Kidney (tissue), 14 donors: Measurements from ENCODE around the gene MTERF4. TPM values are rescaled to one million over a fixed set of nuclear protein-coding genes. Genes with fewer than 3 reads are reported as not detected.

Experiments
- DNase-seq, 5 donors: peaks; one replicate each; pipeline ENCODE4 v3.0.0-alpha.2; 2013 to 2020
- FAIRE-seq: peaks from 2 replicates; lab custom pipeline; 2012; peaks lifted over from hg19 to GRCh38; lab: Jason Lieb, UNC
- H3K27ac ChIP-seq, 2 donors: one replicate each; pipeline ENCODE4 v1.7.0; 2013; ENCODE audit warnings: low read depth in 2 of 2, low read length in 2 of 2, inconsistent platforms in 1 of 2
- H3K27me3 ChIP-seq: one replicate; pipeline ENCODE4 v1.7.1; 2013; ENCODE audit warnings: low read length, inconsistent platforms; ENCODE audit not compliant: control insufficient read depth, insufficient read depth
- H3K36me3 ChIP-seq, 3 donors: one replicate each; pipeline versions ENCODE4 v1.7.0 to v1.7.1; 2013; ENCODE audit warnings: low read length in 3 of 3, control low read depth in 1 of 3, inconsistent platforms in 1 of 3; ENCODE audit not compliant: insufficient read depth in 3 of 3, control insufficient read depth in 2 of 3
- H3K4me1 ChIP-seq, 3 donors: one replicate each; pipeline versions ENCODE4 v1.7.0 to v1.7.1; 2013; ENCODE audit warnings: low read length in 3 of 3, inconsistent platforms in 1 of 3, low read depth in 1 of 3; ENCODE audit not compliant: control insufficient read depth in 2 of 3, insufficient read depth in 2 of 3
- H3K4me3 ChIP-seq, 3 donors: one replicate each; pipeline versions ENCODE4 v1.7.0 to v1.8.1; 2013; ENCODE audit warnings: low read length in 3 of 3, control low read depth in 1 of 3, inconsistent platforms in 1 of 3
- H3K9ac ChIP-seq, 3 donors: one replicate each; pipeline versions ENCODE4 v1.7.0 to v1.7.1; 2013; ENCODE audit warnings: low read length in 3 of 3, control low read depth in 1 of 3, inconsistent platforms in 1 of 3
- H3K9me3 ChIP-seq, 3 donors: one replicate each; pipeline versions ENCODE4 v1.7.0 to v1.7.1; 2013; ENCODE audit warnings: low read length in 3 of 3, control low read depth in 1 of 3, inconsistent platforms in 1 of 3; ENCODE audit not compliant: control insufficient read depth in 2 of 3, insufficient read depth in 1 of 3
- intact Hi-C: fragments of 100-400 bp; cut with DNase I; formaldehyde crosslinking; loops from one replicate; pipeline ENCODE4 v1.11.1; 2022
- polyA plus RNA-seq: library from polyadenylated mRNA; stranded (reverse); fragments of 350-450 nt; fragmentation: Illumina TruSeq; extraction: RNeasy Lipid Tissue Mini Kit (QIAGEN cat#74804); gene quantifications from one replicate; pipeline ENCODE4 v1.2.3, GENCODE V29; 2014; ENCODE audit warnings: low read depth, low replicate concordance; ENCODE audit not compliant: insufficient read depth
- total RNA-seq: library from RNA; stranded (reverse); fragmentation: NEBNext Ultra II Directional; extraction: Animal tissue kit (Norgen Biotek cat#: 25700); gene quantifications from one replicate; pipeline ENCODE4 v1.2.1, GENCODE V29; 2021
- TF ChIP-seq, protein P1 (sequence below): IDR thresholded peaks from 3 replicates; pipeline ENCODE4 v1.5.1; 2012; ENCODE audit warnings: mild to moderate bottlenecking, moderate library complexity, borderline replicate concordance; ENCODE audit not compliant: insufficient read depth; ENCODE audit errors: extremely low read depth
- donor health status: control.
- donor health status: control.
- donor health status: control.
- donor health status: control.
- donor health status: control.
- donor health status: DM: yes; HTN: yes; CAD: no.
- donor health status: Normal renal cell carcinoma (clear cell type).

Gene MTERF4
- total and polyA plus RNA-seq, 2 donors from 2014 or later = 24.3 to 41.5 TPM

DNA sequence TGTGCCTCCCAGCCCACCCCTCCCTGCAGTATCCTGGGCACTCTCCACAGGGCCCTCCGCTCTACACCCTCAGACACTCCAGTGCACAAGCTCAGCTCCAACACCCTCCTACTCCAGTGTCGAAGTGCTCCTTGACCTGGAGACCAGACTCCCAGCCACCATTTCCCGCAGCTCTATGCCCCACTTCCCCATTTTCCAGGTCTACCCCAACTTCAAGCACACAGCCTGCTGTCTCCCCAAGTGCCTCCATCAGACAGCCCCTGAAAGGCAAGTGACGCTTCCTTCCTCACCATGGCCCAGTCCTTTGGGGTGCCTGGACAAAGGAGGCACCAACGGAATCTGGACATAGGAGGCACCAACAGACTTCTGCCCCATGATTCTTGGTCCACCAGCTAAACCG is 40.0 kb upstream of the MTERF4 start:
- TF ChIP-seq, protein P1, sequence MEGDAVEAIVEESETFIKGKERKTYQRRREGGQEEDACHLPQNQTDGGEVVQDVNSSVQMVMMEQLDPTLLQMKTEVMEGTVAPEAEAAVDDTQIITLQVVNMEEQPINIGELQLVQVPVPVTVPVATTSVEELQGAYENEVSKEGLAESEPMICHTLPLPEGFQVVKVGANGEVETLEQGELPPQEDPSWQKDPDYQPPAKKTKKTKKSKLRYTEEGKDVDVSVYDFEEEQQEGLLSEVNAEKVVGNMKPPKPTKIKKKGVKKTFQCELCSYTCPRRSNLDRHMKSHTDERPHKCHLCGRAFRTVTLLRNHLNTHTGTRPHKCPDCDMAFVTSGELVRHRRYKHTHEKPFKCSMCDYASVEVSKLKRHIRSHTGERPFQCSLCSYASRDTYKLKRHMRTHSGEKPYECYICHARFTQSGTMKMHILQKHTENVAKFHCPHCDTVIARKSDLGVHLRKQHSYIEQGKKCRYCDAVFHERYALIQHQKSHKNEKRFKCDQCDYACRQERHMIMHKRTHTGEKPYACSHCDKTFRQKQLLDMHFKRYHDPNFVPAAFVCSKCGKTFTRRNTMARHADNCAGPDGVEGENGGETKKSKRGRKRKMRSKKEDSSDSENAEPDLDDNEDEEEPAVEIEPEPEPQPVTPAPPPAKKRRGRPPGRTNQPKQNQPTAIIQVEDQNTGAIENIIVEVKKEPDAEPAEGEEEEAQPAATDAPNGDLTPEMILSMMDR = no peak
- Histone ChIP-seq H3K4me1 (no peaks in the 10 kb centered on the region), H3K27ac (no peak overlapping the region), H3K36me3 (no peaks in the 10 kb centered on the region), H3K4me3 (no peak overlapping the region), H3K9me3 (no peaks in the 10 kb centered on the region), H3K27me3 (no peaks in the 10 kb centered on the region), H3K9ac (no peak overlapping the region)
- intact Hi-C loops = no loop called here
- FAIRE-seq (no peak), DNase-seq (peak in 1 of 5 donors; percentile 9)

DNA sequence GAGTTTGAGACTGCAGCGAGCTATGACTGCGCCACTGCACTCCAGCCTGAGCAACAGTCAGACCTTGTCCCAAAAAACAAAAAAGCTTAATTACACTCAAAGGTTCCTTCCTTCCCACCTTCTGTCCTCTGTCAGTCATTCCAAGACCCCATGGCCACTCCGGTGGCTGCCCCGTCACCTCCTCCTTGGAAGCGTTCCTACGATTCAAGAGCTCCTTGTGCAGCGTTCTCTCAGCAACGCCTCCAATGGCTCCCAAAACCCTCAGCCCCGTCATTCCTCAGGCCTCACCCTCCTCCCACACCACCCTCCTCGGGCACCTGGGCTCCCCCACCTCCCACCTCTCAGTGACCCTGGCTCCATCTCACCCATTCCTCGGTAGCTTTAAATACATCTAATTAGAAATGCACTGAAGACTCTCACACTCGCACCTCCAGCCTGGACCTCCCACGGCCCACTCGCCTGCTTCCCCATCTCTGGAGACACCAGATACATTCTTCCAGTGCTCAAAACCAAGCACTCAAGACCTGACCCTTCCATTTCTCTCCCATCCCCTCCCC is 39.2 kb upstream of the MTERF4 start:
- Histone ChIP-seq H3K9ac (no peak overlapping the region), H3K27me3 (no peaks in the 10 kb centered on the region), H3K36me3 (no peaks in the 10 kb centered on the region), H3K9me3 (no peaks in the 10 kb centered on the region), H3K27ac (no peak overlapping the region), H3K4me3 (no peak overlapping the region), H3K4me1 (no peaks in the 10 kb centered on the region)
- DNase-seq (peak in 1 of 5 donors; percentile 26), FAIRE-seq (no peak)
- TF ChIP-seq, protein P1 = no peak
- intact Hi-C loops = no loop called here

DNA sequence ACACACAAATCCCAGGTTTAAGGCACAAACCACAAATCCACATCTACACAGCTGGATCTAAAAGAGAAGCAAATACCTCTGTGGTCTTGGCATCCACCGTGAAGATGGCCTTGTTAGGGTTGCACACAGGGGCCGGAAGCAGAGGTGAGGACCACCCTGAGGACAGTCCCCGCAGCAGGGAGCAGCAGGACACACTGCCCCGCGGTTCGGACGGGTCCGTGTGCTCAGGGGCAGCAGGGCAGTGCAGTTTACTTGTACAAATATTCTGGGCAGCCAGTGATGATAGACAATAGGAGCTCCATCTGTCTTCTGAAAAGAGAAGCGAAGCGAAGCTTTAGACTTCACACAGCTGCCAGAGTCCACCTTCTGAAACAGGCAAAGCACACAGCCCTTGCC is 38.4 kb upstream of the MTERF4 start:
- H3K4me3 ChIP-seq = no peak overlapping the region
- no peak overlapping the region for H3K9ac ChIP-seq
- intact Hi-C loops = no loop called here
- H3K27me3 ChIP-seq = no peaks in the 10 kb centered on the region
- FAIRE-seq (no peak), DNase-seq (peak in 1 of 5 donors; percentile 40)
- TF ChIP-seq, protein P1 = no peak
- no peaks in the 10 kb centered on the region for H3K36me3 ChIP-seq
- H3K4me1 ChIP-seq = peaks cover 0 to under 1% (median 0%) of the 10 kb centered on the region in 3 donors
- H3K9me3 ChIP-seq = no peaks in the 10 kb centered on the region
- no peak overlapping the region for H3K27ac ChIP-seq
